Heart right ventricle (tissue), 16 donors: ENCODE data around the gene AP1B1. TPM values are rescaled to one million over a fixed set of nuclear protein-coding genes. Genes with fewer than 3 reads are reported as not detected.
A peak's percentile ranks its signal among the peaks of the same experiment; 100 is the strongest.

Experiments used
- ATAC-seq, 8 donors: fragments of 200-7000 bp; cut with Tn5 transposase; one replicate each; pipeline ENCODE4 v1.9.1; 2020; ENCODE audit warnings: mild to moderate bottlenecking in 8 of 8, moderate library complexity in 8 of 8, moderate number of reproducible peaks in 1 of 8
- DNase-seq, 2 donors: peaks; one replicate each; pipeline ENCODE4 v3.0.0-alpha.2; 2020
- H3K27ac ChIP-seq, 10 donors: fragments of 200-600 bp; sonication (generic) in 2 of 10; one replicate each; pipeline versions ENCODE4 v1.5.0 to v1.8.0; 2020 to 2022; ENCODE audit warnings: mild to moderate bottlenecking in 3 of 10
- H3K27me3 ChIP-seq, 7 donors: fragments of 200-600 bp; one replicate each; pipeline ENCODE4 v1.8.0; 2021 to 2022; ENCODE audit warnings: mild to moderate bottlenecking in 2 of 7
- H3K36me3 ChIP-seq, 9 donors: fragments of 200-600 bp; sonication (generic) in 1 of 9; one replicate each; pipeline versions ENCODE4 v1.5.0 to v1.8.0; 2020 to 2022; ENCODE audit warnings: mild to moderate bottlenecking in 2 of 9
- H3K4me1 ChIP-seq, 9 donors: fragments of 200-600 bp; sonication (generic) in 1 of 9; one replicate each; pipeline versions ENCODE4 v1.5.0 to v1.8.0; 2020 to 2022; ENCODE audit warnings: mild to moderate bottlenecking in 4 of 9
- H3K4me3 ChIP-seq, 10 donors: fragments of 200-600 bp; sonication (generic) in 2 of 10; one replicate each; pipeline versions ENCODE4 v1.5.0 to v1.8.0; 2020 to 2022; ENCODE audit warnings: mild to moderate bottlenecking in 7 of 10, moderate library complexity in 2 of 10
- H3K9me3 ChIP-seq, 11 donors: fragments of 200-600 bp in 10 of 11; sonication (generic) in 2 of 11; one replicate each; pipeline versions ENCODE4 v1.5.0 to v1.8.0; 2013 to 2022; ENCODE audit warnings: mild to moderate bottlenecking in 2 of 11, control low read depth in 1 of 11, moderate library complexity in 1 of 11
- WGBS, 2 donors: extraction: QIAGEN DNeasy Blood & Tissue Kit; methylation state at CpG; one replicate each; pipeline ENCODE4 v1.1.7; 2013; ENCODE audit warnings: inconsistent platforms in 1 of 2; 5-methylcytosine and 5-hydroxymethylcytosine counted together
- intact Hi-C, 10 donors: fragments of 100-400 bp; cut with DNase I; formaldehyde crosslinking; loops; one replicate each; pipeline versions ENCODE4 v1.11.1 to v1.14.2; 2022
- polyA plus RNA-seq, 2 donors: library from polyadenylated mRNA; stranded (reverse); fragments of 200-250 nt; gene quantifications; one replicate each; pipeline ENCODE4 v1.2.3, GENCODE V29; 2013
- total RNA-seq, 10 donors: library from RNA; stranded (reverse); fragmentation: NEBNext Ultra II Directional in 3 of 10; extraction: Animal tissue kit (Norgen Biotek cat#: 25700) in 3 of 10; gene quantifications; one replicate each; pipeline versions ENCODE4 v1.2.1 to v1.2.4, GENCODE V29; 2021 to 2023
- TF ChIP-seq, protein P1 (sequence below), 9 donors: fragments of 200-600 bp; sonication (generic) in 2 of 9; IDR thresholded peaks; one replicate each; pipeline versions ENCODE4 v1.5.0 to v1.8.0; 2021 to 2022; ENCODE audit warnings: antibody characterized with exemption in 9 of 9, mild to moderate bottlenecking in 5 of 9, moderate library complexity in 1 of 9
- donor health status: Arrhythmogenic right ventricular cardiomyopathy.
- donor health status: ischemic (EF 13 %, LVEDD 7.1; RV severe dilation, severe dysfunction).
- donor health status: healthy with polysubstance abuse.
- donor health status: DM: no; HTN: yes; CAD: no.
- donor health status: DM: no; HTN: no; CAD: no.
- donor health status: ischemic (EF 25% LVEDD 6.9; RV normal size, moderate dysfunction).
- donor health status: ischemic (EF 25% LVEDD 5.7; RV mildly dilated, moderate dysfunction).
- donor health status: healthy.
- donor health status: DM: yes; HTN: yes; CAD: no.
- donor health status: Ischemic cardiomyopathy.
- donor health status: ischemic (EF 35%, LVEDD 5.7; RV mildly dilated, moderate dysfunction).
- donor health status: nonischemic (EF 11% LVEDD 7.7; RV severe dilation, severe dysfunction).
- donor health status: DM: yes; HTN: yes; CAD: no.
- donor health status: PGD.
- donor health status: ischemic (EF 29% LVEDD 5.4; RV normal size, mild dysfunction).
- donor health status: nonischemic (EF 23%, LVEDD 6.1; RV moderate dilation, normal function).

AP1B1 gene
- total and polyA plus RNA-seq, 12 donors: 18.4 to 51.5 (median 29.0) TPM

DNA sequence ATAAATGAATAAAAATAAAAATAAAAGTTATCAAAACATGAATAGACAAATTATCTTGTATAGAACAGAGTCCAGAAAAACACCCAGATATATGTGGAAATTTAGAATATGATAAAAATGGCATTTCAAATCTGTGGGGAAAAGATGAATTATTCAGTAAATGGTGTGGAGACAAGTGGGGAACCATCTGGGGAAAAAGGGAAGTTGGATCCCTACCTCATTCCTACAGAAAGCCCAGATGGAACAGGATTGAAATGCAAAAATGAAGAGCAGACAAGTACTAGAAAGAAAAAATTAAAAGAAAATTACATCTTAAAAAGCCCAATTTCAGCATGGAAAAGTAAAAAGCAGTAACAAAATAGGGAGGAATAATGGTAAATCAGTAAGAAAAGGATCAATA lies 64.7 kb downstream of the AP1B1 start:
- DNase-seq (no peak), ATAC-seq (no peak)
- H3K27ac ChIP-seq: no peak overlapping the region
- H3K27me3 ChIP-seq: no peaks in the 10 kb centered on the region
- TF ChIP-seq, protein P1, sequence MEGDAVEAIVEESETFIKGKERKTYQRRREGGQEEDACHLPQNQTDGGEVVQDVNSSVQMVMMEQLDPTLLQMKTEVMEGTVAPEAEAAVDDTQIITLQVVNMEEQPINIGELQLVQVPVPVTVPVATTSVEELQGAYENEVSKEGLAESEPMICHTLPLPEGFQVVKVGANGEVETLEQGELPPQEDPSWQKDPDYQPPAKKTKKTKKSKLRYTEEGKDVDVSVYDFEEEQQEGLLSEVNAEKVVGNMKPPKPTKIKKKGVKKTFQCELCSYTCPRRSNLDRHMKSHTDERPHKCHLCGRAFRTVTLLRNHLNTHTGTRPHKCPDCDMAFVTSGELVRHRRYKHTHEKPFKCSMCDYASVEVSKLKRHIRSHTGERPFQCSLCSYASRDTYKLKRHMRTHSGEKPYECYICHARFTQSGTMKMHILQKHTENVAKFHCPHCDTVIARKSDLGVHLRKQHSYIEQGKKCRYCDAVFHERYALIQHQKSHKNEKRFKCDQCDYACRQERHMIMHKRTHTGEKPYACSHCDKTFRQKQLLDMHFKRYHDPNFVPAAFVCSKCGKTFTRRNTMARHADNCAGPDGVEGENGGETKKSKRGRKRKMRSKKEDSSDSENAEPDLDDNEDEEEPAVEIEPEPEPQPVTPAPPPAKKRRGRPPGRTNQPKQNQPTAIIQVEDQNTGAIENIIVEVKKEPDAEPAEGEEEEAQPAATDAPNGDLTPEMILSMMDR (IDR thresholded peaks at IDR 0.05): no peak
- H3K36me3 ChIP-seq: peaks cover 0 to 27% (median 14%) of the 10 kb centered on the region in 9 donors
- intact Hi-C loops: no loop called here
- H3K4me3 ChIP-seq: no peak overlapping the region
- H3K4me1 ChIP-seq: no peaks in the 10 kb centered on the region
- H3K9me3 ChIP-seq: no peaks in the 10 kb centered on the region

DNA sequence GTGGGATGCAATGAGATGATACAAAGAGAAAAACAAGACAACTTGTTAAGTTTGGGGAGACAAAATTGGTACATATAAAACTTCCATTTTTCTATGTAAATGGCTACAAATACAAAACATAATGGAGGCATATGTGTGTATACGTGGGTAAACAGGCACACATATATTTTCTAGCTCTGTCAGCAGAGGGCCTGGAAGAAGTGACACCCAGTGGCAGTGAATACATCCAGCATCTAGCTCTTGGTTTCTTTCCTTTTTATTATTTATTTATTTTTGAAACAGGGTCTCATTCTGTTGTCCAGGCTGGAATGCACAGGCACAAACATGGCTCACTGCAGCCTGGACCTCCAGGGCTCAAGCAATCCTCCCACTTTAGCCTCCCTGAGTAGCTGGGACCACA lies 67.8 kb downstream of the AP1B1 start:
- Histone ChIP-seq H3K4me1 (peaks cover 0 to 6% (median 5%) of the 10 kb centered on the region in 9 donors), H3K9me3 (no peaks in the 10 kb centered on the region), H3K4me3 (no peak overlapping the region), H3K27ac (no peak overlapping the region), H3K27me3 (peaks cover 0 to 19% (median 3%) of the 10 kb centered on the region in 7 donors), H3K36me3 (no peaks in the 10 kb centered on the region)
- intact Hi-C loops: no loop called here
- WGBS, 2 donors: 60 to 67% methylated on average over 1 of the region's 1 CpG
- ATAC-seq (no peak), DNase-seq (no peak)
- TF ChIP-seq, protein P1 (IDR thresholded peaks at IDR 0.05): peak in 2 of 9 donors; percentile 5 to 9

DNA sequence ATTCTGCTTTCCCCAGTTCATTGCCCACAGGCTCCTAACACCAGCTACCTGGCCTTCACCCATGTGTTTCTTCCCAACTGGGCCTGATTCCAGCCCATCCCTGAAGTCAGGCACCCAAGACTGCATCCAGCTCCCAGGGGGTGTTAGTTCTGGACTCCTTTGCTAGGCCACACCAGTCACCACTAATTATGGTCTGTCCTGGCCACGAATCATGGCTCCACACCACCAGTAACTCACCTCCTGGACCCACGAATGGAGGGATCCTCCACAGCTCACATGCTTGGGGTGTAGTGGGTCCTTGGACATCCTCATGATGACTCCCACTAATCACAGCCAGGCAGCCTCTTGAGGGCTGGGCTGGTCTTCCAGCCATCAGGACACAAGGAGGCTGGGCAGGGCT lies 69.3 kb downstream of the AP1B1 start:
- no peaks in the 10 kb centered on the region for H3K36me3 ChIP-seq
- peaks cover 5 to 34% (median 18%) of the 10 kb centered on the region in 7 donors for H3K27me3 ChIP-seq
- H3K4me3 ChIP-seq: no peak overlapping the region
- ATAC-seq (no peak), DNase-seq (no peak)
- H3K9me3 ChIP-seq: no peaks in the 10 kb centered on the region
- H3K4me1 ChIP-seq: peaks cover 0 to 20% (median 15%) of the 10 kb centered on the region in 9 donors
- intact Hi-C loops: no loop called here
- H3K27ac ChIP-seq: no peak overlapping the region
- TF ChIP-seq, protein P1 (IDR thresholded peaks at IDR 0.05): no peak
- WGBS, 2 donors: 91 to 96% methylated on average over 2 of the region's 2 CpGs

DNA sequence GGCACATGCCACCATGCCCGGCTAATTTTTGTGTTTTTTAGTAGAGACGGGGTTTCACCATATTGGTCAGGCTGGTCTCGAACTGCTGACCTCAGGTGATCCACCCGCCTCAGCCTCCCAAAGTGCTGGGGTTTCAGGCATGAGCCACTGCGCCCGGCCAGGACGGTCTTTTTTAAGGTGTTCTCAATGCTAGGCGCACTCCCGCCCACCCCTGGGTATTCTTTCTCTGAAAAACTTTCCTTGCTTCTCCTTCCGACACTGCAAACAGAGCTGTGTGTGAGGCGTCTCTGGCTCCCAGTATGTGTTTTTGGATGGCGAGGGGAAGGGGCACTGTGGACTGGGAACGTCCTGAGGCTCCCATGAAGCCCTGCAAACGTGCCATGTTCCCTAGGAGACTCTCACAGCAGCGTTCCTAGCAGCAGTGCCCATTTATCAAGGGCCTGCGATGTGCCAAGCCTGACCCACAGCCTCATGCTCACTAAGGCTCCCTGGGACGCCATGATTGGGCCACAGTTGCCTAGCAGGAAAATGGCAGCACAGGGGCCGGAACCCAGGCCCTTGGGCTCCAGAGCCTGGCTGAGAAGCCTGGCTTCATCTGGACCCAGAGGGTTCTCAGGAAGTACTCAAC lies 70.4 kb downstream of the AP1B1 start:
- TF ChIP-seq, protein P1 (IDR thresholded peaks at IDR 0.05): no peak
- H3K9me3 ChIP-seq: no peaks in the 10 kb centered on the region
- H3K4me1 ChIP-seq: peaks cover 10 to 30% (median 27%) of the 10 kb centered on the region in 9 donors
- intact Hi-C loops: no loop called here
- DNase-seq: no peak
- H3K36me3 ChIP-seq: no peaks in the 10 kb centered on the region
- no peak for ATAC-seq
- peaks cover 5 to 45% (median 27%) of the 10 kb centered on the region in 7 donors for H3K27me3 ChIP-seq
- no peak overlapping the region for H3K4me3 ChIP-seq
- 94 to 96% methylated on average over 18 of the region's 18 CpGs for WGBS, 2 donors
- no peak overlapping the region for H3K27ac ChIP-seq
